Stimulated activated CD4-positive, alpha-beta T cell treated with anti-CD3 and anti-CD28 coated beads, TNF-alpha, amount 100 ng/mL, for 24 hours (primary cell): ENCODE measurements around the gene SYCP3.

Experiments used
- DNase-seq, 3 experiments: peaks; one replicate each; pipeline ENCODE4 v3.0.0-alpha.2; 2020; ENCODE audit warnings: low read depth in 3 of 3

SYCP3 gene

GRCh38 chr12:101738920-101739665, at the start of gene SYCP3:
Gene SYCP3, minus strand, starts transcription at chr12:101739462. Its CDS starts 1,527 bp downstream, at chr12:101737935.
- no peak for DNase-seq

DNA sequence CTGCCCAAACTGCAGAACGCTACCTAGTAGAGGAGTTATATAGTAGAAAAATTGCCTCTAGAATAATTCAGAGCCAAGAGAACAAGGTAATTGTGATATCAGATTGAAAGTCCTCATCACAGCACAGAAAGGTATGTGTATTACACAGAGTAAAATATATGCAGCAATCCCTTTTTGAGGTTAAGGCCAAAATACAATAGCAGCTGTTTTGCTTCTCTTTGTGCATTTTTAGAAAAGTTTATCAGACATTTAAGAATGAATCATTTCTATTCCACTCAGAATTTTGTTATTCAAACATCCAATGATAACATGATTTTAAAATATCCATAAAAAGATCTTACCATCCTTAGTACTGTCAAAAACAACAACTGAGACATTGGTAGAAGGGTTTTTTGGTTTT, 46.4 kb upstream of the SYCP3 start:
- DNase-seq = no peak

DNA sequence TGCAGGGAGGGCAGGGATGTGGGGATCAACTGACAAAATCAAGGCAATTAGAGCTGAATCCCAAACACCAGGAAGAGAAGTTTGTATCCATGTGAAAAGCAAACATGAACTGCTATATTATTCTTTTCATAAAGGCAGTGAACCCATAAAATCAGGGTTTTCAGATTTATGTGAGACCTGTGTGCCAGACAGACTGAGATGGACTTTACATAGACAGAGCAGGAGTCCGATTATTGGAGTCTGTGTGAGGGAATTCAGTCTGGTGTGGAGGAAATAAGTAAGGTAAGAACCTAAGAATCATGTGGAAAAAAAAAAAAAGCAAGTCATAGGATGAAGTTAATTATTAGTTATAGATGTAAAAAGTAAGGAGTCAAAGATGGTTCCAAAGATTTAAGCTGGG, 45.1 kb upstream of the SYCP3 start:
- no peak for DNase-seq

GRCh38 chr12:101783838-101784237, 44.6 kb upstream of the SYCP3 start:
- no peak for DNase-seq

DNA sequence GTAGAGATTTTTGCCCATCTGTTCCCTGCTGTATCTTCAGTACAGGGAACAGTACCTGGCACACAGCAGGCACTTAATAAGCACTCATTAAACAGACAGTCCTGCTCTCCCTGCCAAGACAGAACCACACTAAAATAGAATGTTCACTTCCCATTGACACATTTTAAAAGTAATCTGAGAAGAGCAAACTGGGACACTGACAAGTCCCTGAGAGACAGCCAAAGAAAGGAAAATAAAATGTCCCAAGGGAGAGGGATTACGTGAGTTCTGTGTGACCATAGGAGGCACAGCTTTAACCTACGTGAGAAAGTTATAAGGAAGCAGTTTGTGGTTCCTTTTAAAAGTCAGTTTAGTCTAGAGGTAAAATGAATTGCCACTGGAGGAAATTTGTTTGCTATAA, 43.9 kb upstream of the SYCP3 start:
- no peak for DNase-seq

- DNase-seq = no peak
Observed at GRCh38 chr12:101782273-101782731, 43.0 kb upstream of the SYCP3 start.

DNA sequence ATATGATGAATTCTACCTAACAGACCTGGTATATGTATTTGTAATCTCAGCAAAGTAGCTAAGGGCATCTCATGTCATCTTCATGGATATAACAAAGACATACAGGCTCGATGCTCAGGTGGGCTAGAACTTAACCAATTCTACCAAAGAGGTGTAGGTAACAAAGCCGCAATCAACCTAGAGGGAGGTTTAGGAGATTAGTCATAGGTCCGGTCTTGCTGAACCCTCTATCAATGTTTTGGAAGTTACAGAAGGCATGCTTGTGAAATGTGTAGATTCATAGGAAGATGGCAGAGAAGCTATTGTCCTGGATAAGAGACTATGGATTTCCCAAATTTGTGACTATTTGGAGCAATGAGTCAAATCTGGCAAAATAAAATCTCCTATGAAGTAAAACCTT, 42.6 kb upstream of the SYCP3 start:
- DNase-seq = no peak

DNA sequence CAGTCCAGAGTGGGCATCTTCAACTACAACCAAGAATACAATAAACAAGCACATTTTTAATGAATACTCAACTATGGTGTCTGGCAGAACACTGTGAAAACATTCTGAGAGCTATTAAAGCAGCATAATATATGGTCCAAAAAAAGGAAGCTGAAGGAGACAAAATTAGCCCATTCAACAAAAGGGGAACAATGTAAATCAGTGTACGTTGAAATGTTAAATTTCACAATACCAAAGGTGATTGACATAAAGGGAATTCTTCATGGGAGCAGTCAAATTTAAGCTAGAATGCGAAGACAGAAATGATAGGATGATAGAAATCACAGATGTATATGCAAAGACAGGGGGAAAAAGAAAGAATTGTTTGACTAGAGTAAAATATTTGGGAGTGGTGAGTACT, 41.3 kb upstream of the SYCP3 start:
- DNase-seq = no peak

DNA sequence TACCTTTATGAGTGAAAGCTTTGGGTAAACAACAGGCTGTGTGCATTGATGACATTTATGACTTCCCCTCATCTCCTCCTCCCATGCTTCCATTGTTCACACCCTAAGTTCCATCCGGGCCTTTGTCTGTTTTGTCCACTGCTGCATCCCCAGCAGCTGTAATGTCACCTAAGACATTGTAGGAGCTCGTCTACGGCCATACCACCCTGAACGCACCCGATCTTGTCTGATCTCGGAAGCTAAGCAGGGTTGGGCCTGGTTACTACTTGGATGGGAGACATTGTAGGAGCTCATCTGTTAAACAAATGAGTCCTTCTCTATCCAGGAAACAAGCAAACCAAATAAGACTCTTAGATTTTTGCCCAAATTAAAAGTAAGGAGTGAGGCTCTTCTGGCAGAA, 40.4 kb upstream of the SYCP3 start:
- no peak for DNase-seq

DNA sequence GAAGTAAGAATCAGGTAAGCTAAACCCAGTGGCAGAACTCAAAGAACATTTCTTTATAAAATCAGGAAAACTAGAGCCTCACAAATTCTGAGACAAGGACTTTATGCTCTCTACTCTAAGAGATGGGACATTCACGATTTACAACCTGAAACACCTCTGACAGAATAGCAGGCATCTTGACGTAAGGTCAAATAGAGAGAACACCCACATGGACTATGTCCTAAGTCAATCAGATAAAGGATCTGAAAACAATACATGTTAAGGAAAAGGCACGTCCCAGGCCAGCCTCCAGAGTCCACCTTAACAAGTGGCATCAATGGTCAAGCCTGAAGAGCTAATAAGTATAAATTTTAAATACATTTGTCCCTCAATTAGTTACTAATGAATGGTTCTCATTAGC, 39.9 kb upstream of the SYCP3 start:
- DNase-seq = no peak

DNA sequence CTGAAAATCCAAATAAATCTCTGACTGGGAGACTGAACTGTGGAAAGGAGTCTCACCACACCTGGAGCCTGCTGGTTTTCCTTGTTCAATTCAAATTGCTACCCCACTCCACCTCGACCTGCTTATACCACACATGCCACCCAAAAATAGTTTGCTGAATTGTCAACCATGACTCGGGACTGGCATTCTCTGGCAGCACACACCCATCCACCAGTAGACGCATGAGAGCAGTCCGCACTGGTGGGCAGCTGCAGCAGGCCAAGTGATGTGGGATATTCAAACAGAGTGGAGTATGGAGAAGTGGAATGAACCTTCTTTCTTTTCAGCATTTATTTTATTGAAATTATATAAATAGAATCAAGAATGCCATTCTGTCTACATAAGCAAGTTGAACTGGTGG, 38.7 kb upstream of the SYCP3 start:
- DNase-seq = no peak

DNA sequence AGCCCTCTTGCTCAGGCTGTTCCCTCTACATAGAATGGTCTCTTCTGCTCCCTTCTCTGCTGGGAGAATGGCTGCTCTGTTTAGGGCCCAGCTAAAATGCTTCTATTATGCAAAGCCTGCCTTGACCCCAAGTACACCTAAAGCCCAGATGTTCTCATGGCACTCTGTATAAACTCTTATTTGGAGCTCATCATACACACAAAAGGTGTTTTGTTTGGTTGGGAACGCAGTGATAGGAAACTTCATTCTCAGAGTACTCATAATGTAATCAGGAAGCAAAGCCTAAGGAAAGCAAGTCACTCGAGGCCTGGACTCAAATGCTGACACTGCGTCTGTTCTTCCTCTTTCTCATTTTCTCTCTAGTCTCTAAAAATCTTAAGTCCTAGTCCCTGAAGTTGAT, 38.2 kb upstream of the SYCP3 start:
- DNase-seq = no peak

DNA sequence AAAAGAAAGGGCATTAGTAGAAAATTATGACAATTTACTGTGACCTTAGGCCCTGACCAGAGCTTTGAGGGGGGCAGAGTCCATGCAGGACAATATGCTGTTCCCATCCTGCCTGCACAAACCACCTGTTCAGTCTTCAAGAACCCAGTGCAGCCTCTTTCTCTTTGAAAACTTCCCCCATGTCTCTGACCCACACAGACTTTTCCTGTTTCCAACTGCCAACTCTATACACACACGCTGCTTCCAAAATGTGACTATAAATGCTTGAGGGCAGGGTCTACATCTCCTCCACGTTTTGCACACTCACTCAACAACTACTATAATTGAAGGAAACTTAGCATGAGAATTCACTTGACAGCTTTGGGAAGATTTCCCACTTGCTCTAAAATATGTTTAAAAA, 36.6 kb upstream of the SYCP3 start:
- no peak for DNase-seq

GRCh38 chr12:101773650-101774162, 34.4 kb upstream of the SYCP3 start:
- peak; percentile 40 to 57 (median 50) for DNase-seq

DNA sequence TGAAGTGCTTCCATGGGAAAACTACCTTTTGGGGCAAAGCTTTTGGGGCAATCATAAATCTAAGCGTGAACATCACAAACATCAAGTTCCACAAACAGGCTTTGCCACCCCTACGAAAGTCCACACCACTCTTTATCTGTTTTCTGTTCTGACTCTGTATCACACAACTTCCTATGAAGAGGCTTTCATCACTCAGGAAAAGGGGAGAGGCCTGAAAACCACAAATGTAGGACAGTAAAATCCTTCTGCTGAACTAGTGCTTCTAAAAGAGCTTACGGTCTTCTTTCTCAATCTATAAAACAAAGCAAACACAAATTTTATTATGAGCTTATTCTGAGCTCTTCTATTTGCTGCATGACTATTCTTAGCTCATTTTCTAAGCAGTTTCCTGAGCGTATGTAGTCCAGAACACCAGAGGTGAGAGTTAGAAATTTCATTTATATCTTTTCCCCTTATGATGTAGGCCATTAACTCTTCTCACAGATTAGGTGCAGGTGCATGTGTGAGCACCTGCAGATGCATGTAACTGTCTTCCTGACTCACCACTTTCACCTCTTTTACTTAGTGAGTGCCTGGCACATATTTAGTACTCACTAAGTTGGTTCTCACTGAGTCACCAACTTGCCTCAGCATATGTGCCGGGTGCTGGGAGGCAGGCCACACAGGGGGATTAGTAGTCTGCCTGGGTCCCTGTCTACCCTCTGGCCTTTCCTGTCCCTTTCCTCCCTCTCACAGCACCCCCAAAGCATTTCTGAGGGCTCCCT, 32.9 kb upstream of the SYCP3 start:
- no peak for DNase-seq

DNA sequence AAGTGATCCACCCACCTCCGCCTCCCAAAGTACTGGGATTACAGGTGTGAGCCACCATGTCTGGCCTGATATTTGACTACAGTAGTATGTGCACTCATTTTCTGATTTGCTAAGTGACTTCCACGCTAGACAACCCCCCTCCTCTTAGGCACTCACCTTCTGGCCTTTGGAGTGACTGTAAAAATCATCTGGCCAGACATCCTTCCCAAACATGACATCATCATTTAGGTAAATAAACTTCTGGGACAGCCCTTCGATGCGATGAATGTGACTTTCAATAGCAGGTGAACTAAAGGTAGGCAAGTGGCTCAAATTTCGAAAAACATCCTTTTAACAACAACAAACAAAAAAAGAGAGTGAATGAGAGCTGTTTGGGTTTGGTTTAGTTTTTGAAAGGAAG, 30.6 kb upstream of the SYCP3 start:
- no peak for DNase-seq

- DNase-seq = no peak
Observed at GRCh38 chr12:101768781-101769180, 29.5 kb upstream of the SYCP3 start.

DNA sequence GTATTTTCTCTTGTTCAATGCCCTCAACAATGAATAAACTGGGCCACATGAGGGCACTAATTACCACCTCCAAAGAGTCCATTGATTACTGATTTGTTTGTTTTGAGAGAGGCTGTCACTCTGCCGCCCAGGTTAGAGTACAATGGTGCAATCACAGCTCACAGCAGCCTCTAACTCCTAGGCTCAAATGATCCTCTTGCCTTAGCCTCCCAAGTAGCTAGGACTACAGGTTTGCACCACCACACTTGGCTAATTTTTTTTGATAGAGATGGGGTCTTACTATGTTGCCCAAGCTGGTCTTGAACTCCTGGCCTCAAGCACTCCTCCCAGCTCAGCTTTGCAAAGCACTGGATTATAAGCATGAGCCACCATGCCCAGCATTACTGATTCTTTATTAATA, 28.3 kb upstream of the SYCP3 start:
- no peak for DNase-seq

GRCh38 chr12:101764051-101764792, 25.0 kb upstream of the SYCP3 start:
- no peak for DNase-seq

DNA sequence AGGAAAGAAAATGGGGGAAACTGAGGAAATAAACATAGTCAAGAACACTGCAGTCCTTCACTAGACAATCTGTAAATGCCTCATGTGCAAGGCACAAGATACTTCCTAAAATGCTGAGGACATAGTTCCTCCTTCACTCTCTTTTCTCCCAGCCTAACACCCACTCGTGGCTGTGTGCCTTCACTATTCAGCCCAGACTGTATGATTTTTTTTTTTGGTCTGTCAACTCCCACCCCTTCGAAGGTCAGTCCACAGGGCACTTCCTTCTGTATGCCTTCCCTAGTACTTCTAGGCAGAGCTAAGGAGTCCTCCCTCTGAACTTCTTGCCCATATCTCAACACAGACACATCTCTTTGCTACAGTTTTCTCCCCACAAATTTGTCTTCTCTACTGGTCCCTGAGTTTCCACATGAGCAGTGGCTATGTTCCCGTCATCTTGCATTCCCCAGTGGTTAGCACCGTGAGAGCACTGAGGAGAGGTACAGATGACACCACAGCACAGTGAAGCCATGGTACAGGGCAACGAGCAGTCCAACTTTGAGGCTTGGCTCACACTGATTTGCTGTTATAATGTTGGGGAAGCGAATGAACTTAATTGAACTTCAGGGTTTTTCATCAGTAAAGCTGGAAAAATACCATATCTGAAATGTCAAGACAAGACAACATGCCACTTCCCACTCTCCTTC, 24.1 kb upstream of the SYCP3 start:
- no peak for DNase-seq

DNA sequence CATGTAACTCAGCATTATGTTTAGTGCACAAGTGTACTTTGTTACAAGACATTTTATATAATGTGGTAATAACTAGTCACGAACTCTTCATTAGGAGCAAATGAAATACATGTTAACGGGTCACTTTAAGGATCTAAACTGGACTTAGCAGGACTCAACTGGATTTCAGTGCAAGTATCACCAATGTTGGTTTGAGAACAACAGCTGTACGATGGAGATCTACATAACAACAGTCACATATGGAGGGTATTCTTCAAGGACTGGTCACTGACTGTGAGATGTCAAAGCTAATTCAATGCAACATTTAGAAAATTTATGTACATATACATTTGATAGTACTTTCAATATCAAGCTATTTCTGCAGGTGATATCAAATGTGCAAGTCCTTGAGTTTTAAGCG, 22.5 kb upstream of the SYCP3 start:
- DNase-seq = no peak

DNA sequence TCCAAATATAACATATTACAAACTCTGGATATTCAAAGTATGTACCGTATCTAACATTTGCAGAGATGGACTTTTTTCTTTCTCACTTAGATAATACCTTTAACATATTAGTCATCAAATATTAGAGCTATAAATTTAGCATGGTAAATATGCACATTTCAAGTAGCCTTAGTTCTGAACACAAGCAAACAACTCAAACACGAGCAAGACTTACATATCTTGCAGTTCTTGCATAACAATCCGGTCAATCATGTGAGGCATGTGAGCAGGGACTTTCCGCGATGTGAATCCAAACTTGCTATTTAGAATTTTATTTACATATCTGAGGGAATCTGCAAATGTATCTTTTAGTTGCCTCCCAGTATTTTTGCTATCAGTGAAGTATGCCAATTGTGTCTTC, 22.1 kb upstream of the SYCP3 start:
- DNase-seq = no peak
